Smooth muscle cell (in vitro differentiated cells): ENCODE measurements around the gene ZDHHC18. TPM values are rescaled to one million over a fixed set of nuclear protein-coding genes. Genes with fewer than 3 reads are reported as not detected.
A peak's percentile ranks its signal among the peaks of the same experiment; 100 is the strongest.

Experiments used
- DNase-seq: peaks from one replicate; lab custom pipeline; 2025; ENCODE audit not compliant: unreplicated experiment; lab: John Stamatoyannopoulos, UW
- H2AFZ ChIP-seq: fragments of 200-600 bp; sonication (generic); 2 replicates; pipeline ENCODE4 v1.6.0; 2016; ENCODE audit warnings: antibody characterized with exemption, low read depth, mild to moderate bottlenecking
- H3F3A ChIP-seq: fragments of 200-600 bp; sonication (generic); 2 replicates; pipeline ENCODE4 v1.6.0; 2017; ENCODE audit warnings: antibody characterized with exemption, low read depth
- H3K27ac ChIP-seq: fragments of 200-600 bp; sonication (generic); 2 replicates; pipeline ENCODE4 v1.5.1; 2016; ENCODE audit warnings: low read depth, mild to moderate bottlenecking
- H3K27me3 ChIP-seq: fragments of 200-600 bp; sonication (generic); 2 replicates; pipeline ENCODE4 v1.6.1; 2016; ENCODE audit warnings: low read depth, mild to moderate bottlenecking
- H3K36me3 ChIP-seq: fragments of 200-600 bp; sonication (generic); 2 replicates; pipeline ENCODE4 v1.5.1; 2016; ENCODE audit warnings: low read depth
- H3K4me1 ChIP-seq: fragments of 200-600 bp; sonication (generic); 2 replicates; pipeline ENCODE4 v1.5.1; 2016; ENCODE audit warnings: low read depth
- H3K4me2 ChIP-seq: fragments of 200-600 bp; sonication (generic); 2 replicates; pipeline ENCODE4 v1.6.0; 2016; ENCODE audit warnings: mild to moderate bottlenecking
- H3K4me3 ChIP-seq: fragments of 200-600 bp; sonication (generic); 2 replicates; pipeline ENCODE4 v1.5.1; 2016; ENCODE audit warnings: mild to moderate bottlenecking
- H3K79me2 ChIP-seq: fragments of 200-600 bp; sonication (generic); 2 replicates; pipeline ENCODE4 v1.6.0; 2016; ENCODE audit warnings: low read depth, mild to moderate bottlenecking
- H3K9ac ChIP-seq: fragments of 200-600 bp; sonication (generic); 2 replicates; pipeline ENCODE4 v1.6.0; 2016; ENCODE audit warnings: low read depth
- H3K9me3 ChIP-seq: fragments of 200-600 bp; sonication (generic); replicated peaks from 2 replicates; pipeline ENCODE4 v1.5.1; 2016; ENCODE audit warnings: low read depth
- H4K20me1 ChIP-seq: fragments of 200-600 bp; sonication (generic); 2 replicates; pipeline ENCODE4 v1.6.0; 2016; ENCODE audit warnings: low read depth
- CTCF ChIP-seq: fragments of 200-600 bp; sonication (generic); IDR thresholded peaks from 2 replicates; pipeline ENCODE4 v1.5.1; 2017; ENCODE audit warnings: borderline replicate concordance, mild to moderate bottlenecking, antibody characterized with exemption; ENCODE audit not compliant: insufficient read depth, poor library complexity, severe bottlenecking
- WGBS: methylation state at CpG from one replicate; pipeline ENCODE4 v1.1.7; 2016; ENCODE audit warnings: low lambda C conversion rate; 5-methylcytosine and 5-hydroxymethylcytosine counted together
- polyA plus RNA-seq: library from polyadenylated mRNA; unstranded; fragments of >200 nt; fragmentation: Nextera tagmentation; extraction: Ambion mirVana; gene quantifications from 2 replicates; pipeline ENCODE4 v1.2.1, GENCODE V29; 2016
- small RNA-seq: library from RNA; depleted of rRNA; stranded (forward); fragments of <200 nt; gene quantifications from one replicate; pipeline ENCODE3, GENCODE V24; 2014
- total RNA-seq: library from RNA; depleted of rRNA; stranded (reverse); fragments of >200 nt; gene quantifications from 2 replicates; pipeline ENCODE4 v1.2.3, GENCODE V29; 2014

ZDHHC18 gene
- total and polyA plus RNA-seq, 2 experiments from 2014 or later, result 20.3 to 52.5 TPM

- no peaks in the 10 kb centered on the region for H3K27me3 ChIP-seq
- H3K27ac ChIP-seq, result no peak overlapping the region
- H3K4me2 ChIP-seq, result no peak overlapping the region
- WGBS, result 98% methylated on average over 9 of the region's 9 CpGs
- H3K79me2 ChIP-seq, result peaks cover 47% of the 10 kb centered on the region
- peaks cover 12% of the 10 kb centered on the region for H3K36me3 ChIP-seq
- H2AFZ ChIP-seq, result no peak overlapping the region
- no peaks in the 10 kb centered on the region for H3K9me3 ChIP-seq
- H3F3A ChIP-seq, result no peaks in the 10 kb centered on the region
- no peak overlapping the region for H3K4me3 ChIP-seq
- no peak for TF ChIP-seq CTCF
- H4K20me1 ChIP-seq, result no peaks in the 10 kb centered on the region
- DNase-seq, result no peak
- peaks cover 12% of the 10 kb centered on the region for H3K4me1 ChIP-seq
- no peak overlapping the region for H3K9ac ChIP-seq
These were observed 70.9 kb downstream of the ZDHHC18 start for GRCh38 chr1:26897351-26897750.

- H3K4me1 ChIP-seq, result peaks cover 12% of the 10 kb centered on the region
- peak; percentile 47 for DNase-seq
These were observed 73.7 kb downstream of the ZDHHC18 start, which contains the start of gene GPATCH3 for GRCh38 chr1:26900001-26900814. GPATCH3 (minus strand) TSS chr1:26900467; CDS start chr1:26900442, 25 bp downstream.

GRCh38 chr1:26900815-26901511, 74.5 kb downstream of the ZDHHC18 start:
- H3K9me3 ChIP-seq, result no peaks in the 10 kb centered on the region
- peaks cover 7% of the 10 kb centered on the region for H3K36me3 ChIP-seq
- H3K27me3 ChIP-seq, result no peaks in the 10 kb centered on the region
- DNase-seq, result no peak
- H3K4me1 ChIP-seq, result peaks cover 12% of the 10 kb centered on the region
- H3K4me2 ChIP-seq, result peak overlapping the region; percentile 93
- H2AFZ ChIP-seq, result peak overlapping the region; percentile 95
- no peak for TF ChIP-seq CTCF
- no peaks in the 10 kb centered on the region for H3F3A ChIP-seq
- peak overlapping the region; percentile 93 for H3K27ac ChIP-seq
- 78% methylated on average over 18 of the region's 18 CpGs for WGBS
- peak overlapping the region; percentile 99 for H3K9ac ChIP-seq
- H3K4me3 ChIP-seq, result peak overlapping the region; percentile 78
- peaks cover 38% of the 10 kb centered on the region for H3K79me2 ChIP-seq
- H4K20me1 ChIP-seq, result no peaks in the 10 kb centered on the region

More at GRCh38 chr1:26900001-26900814, 73.7 kb downstream of the ZDHHC18 start, which contains the start of gene GPATCH3:
- H3K27me3 ChIP-seq, result no peaks in the 10 kb centered on the region
- H3K4me2 ChIP-seq, result peak within 1 kb of the TSS; percentile 93
- H3K36me3 ChIP-seq, result peaks cover 7% of the 10 kb centered on the region
- H4K20me1 ChIP-seq, result no peaks in the 10 kb centered on the region
- no peaks in the 10 kb centered on the region for H3K9me3 ChIP-seq
- H3K4me3 ChIP-seq, result peak within 1 kb of the TSS; percentile 78
- no peak for TF ChIP-seq CTCF
- peak within 1 kb of the TSS; percentile 95 for H2AFZ ChIP-seq
- WGBS, result 1% methylated on average over 49 of the region's 50 CpGs
- no peaks in the 10 kb centered on the region for H3F3A ChIP-seq
- peak within 1 kb of the TSS; percentile 99 for H3K9ac ChIP-seq
- H3K27ac ChIP-seq, result peak within 1 kb of the TSS; percentile 93
- H3K79me2 ChIP-seq, result peaks cover 41% of the 10 kb centered on the region

Small RNA genes lying within 50 kb of the gene (small RNA-seq; reads per million reads assigned to genes)
- gene RN7SL165P, result not detected

Other genes starting within 250 kb of the ZDHHC18 start
- 30.4 and 33.1 TPM in 2 replicates for gene ARID1A, start 130.7 kb upstream of the ZDHHC18 start, total RNA-seq
- gene ARID1A, start 130.7 kb upstream of the ZDHHC18 start, polyA plus RNA-seq, result 17.5 and 24.9 TPM in 2 replicates
- gene PIGV, start 38.7 kb upstream of the ZDHHC18 start, total RNA-seq, result 9.9 and 13.8 TPM in 2 replicates
- 8.7 and 9.4 TPM in 2 replicates for gene PIGV, start 38.7 kb upstream of the ZDHHC18 start, polyA plus RNA-seq
- gene SFN, start 36.5 kb downstream of the ZDHHC18 start, total RNA-seq, result 62.8 and 110 TPM in 2 replicates
- gene SFN, start 36.5 kb downstream of the ZDHHC18 start, polyA plus RNA-seq, result 112 and 320 TPM in 2 replicates
- gene GPN2, start 63.6 kb downstream of the ZDHHC18 start, total RNA-seq, result 7.3 and 13.3 TPM in 2 replicates
- gene GPN2, start 63.6 kb downstream of the ZDHHC18 start, polyA plus RNA-seq, result 29.4 and 36.3 TPM in 2 replicates
- gene GPATCH3, start 73.8 kb downstream of the ZDHHC18 start, total RNA-seq, result 5.6 and 7.1 TPM in 2 replicates
- 17.4 and 23.6 TPM in 2 replicates for gene GPATCH3, start 73.8 kb downstream of the ZDHHC18 start, polyA plus RNA-seq
- gene NR0B2, start 87.3 kb downstream of the ZDHHC18 start, total RNA-seq, result not detected in 2 replicates
- gene NR0B2, start 87.3 kb downstream of the ZDHHC18 start, polyA plus RNA-seq, result not detected in 2 replicates
- 23.9 and 29.3 TPM in 2 replicates for gene NUDC, start 95.1 kb downstream of the ZDHHC18 start, total RNA-seq
- gene NUDC, start 95.1 kb downstream of the ZDHHC18 start, polyA plus RNA-seq, result 122 and 131 TPM in 2 replicates
- 2.5 and 2.7 TPM in 2 replicates for gene KDF1, start 133.8 kb downstream of the ZDHHC18 start, total RNA-seq
- 0.96 and 10.0 TPM in 2 replicates for gene KDF1, start 133.8 kb downstream of the ZDHHC18 start, polyA plus RNA-seq
- 4.4 and 14.1 TPM in 2 replicates for gene TRNP1, start 167.0 kb downstream of the ZDHHC18 start, total RNA-seq
- 18.6 and 19.9 TPM in 2 replicates for gene TRNP1, start 167.0 kb downstream of the ZDHHC18 start, polyA plus RNA-seq
- gene TENT5B, start 186.2 kb downstream of the ZDHHC18 start, total RNA-seq, result 8.5 and 11.0 TPM in 2 replicates
- 12.7 and 24.8 TPM in 2 replicates for gene TENT5B, start 186.2 kb downstream of the ZDHHC18 start, polyA plus RNA-seq